Measurements from ENCODE around the gene NHSL2. TPM values are rescaled to one million over a fixed set of nuclear protein-coding genes. Genes with fewer than 3 reads are reported as not detected.
"Not testable (repeated sequence)": the region's sequence is repeated elsewhere in the genome, so short reads cannot be mapped to it uniquely, and the experiment has no call there.

Gene NHSL2
- total RNA-seq = 10 to 100 TPM in 1 of 2 donors, 1 to 10 TPM in 1; 9.2 to 15.3 TPM
- polyA plus RNA-seq (ENCODE audit: insufficient read length in 6 of 6) = 10 to 100 TPM in 2 of 6 donors, 1 to 10 TPM in 4; 7.0 to 11.1 (median 9.1) TPM
- long read RNA-seq, donor 1 = 0 reads
- long read RNA-seq, donor 2 = 0 reads
- long read RNA-seq, donor 3 = 0 reads
- long read RNA-seq, donor 4, partial matches to known transcripts = 0 of 2 reads
- long read RNA-seq, donor 4, other reads (novel, unspliced or antisense) = 2 of 2 reads
- long read RNA-seq, donor 5, partial matches to known transcripts = 5 of 5 reads
- long read RNA-seq, donor 5, other reads (novel, unspliced or antisense) = 0 of 5 reads
- long read RNA-seq, donor 6 = 0 reads
- long read RNA-seq, donor 7 = 0 reads
- long read RNA-seq, donor 8 = 0 reads
- long read RNA-seq, donor 9 = 0 reads
- long read RNA-seq, donor 10, partial matches to known transcripts = 0 of 3 reads
- long read RNA-seq, donor 10, other reads (novel, unspliced or antisense) = 3 of 3 reads
- long read RNA-seq, donor 11, partial matches to known transcripts = 46 of 46 reads
- long read RNA-seq, donor 11, other reads (novel, unspliced or antisense) = 0 of 46 reads
- long read RNA-seq, donor 12 = 0 reads

DNA sequence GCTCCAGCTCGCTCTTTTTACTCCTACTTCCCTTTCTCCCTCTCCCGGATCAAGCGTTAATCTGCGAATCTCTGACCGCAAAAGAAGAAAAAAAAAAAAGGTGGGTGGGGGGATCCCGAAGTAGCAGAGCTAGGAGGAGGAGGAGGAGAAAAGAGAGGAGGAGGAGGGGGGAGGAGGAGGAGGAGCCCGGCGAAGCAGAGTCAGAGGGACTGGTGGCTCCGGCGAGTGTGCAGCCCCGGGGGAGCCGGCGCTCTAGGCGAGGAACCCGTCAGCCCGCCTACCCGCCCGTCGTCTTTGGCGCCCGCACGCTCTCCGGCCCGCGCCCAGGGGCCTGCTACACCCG, at the start of gene NHSL2:
Gene NHSL2, plus strand, starts transcription at position 203 of the 343 bp plus-strand sequence.
- peak; percentile 32 for ATAC-seq
- no peaks in the 10 kb centered on the region for H3K9me3 ChIP-seq
- H3K4me3 ChIP-seq = peak within 1 kb of the TSS; percentile 25 to 33
- no peak for DNase-seq
- intact Hi-C loops (cut with DNase I) = no loop called here
- H3K27me3 ChIP-seq = peaks cover 38 to 51% of the 10 kb centered on the region in 2 donors
- H3K27ac ChIP-seq = peak within 1 kb of the TSS in 1 of 2 donors; percentile 44
- H3K4me1 ChIP-seq = no peaks in the 10 kb centered on the region
- H3K36me3 ChIP-seq = no peaks in the 10 kb centered on the region
- TF ChIP-seq, protein P1, sequence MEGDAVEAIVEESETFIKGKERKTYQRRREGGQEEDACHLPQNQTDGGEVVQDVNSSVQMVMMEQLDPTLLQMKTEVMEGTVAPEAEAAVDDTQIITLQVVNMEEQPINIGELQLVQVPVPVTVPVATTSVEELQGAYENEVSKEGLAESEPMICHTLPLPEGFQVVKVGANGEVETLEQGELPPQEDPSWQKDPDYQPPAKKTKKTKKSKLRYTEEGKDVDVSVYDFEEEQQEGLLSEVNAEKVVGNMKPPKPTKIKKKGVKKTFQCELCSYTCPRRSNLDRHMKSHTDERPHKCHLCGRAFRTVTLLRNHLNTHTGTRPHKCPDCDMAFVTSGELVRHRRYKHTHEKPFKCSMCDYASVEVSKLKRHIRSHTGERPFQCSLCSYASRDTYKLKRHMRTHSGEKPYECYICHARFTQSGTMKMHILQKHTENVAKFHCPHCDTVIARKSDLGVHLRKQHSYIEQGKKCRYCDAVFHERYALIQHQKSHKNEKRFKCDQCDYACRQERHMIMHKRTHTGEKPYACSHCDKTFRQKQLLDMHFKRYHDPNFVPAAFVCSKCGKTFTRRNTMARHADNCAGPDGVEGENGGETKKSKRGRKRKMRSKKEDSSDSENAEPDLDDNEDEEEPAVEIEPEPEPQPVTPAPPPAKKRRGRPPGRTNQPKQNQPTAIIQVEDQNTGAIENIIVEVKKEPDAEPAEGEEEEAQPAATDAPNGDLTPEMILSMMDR (IDR thresholded peaks at IDR 0.05) = no peak

DNA sequence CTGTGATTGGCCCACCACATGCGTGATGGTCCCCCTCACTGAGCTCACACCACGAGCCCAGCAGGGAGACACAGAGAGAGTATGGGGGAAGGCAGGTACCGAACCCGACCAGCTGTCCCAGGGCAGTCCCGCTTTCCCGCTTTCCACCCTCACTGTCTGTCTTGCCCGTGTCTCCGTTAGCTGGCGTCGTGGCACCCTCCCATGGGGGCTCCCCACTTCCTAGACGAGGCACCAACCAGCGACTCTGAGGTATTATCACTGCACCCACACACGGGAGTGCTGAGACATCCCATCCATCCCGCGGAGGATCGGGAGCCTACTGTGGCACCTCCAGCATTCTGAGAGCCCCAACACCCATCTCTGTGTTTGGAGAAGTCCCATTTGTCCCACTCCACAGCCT, 43.0 kb upstream of the NHSL2 start:
- intact Hi-C loops (cut with DNase I) = no loop called here
- Histone ChIP-seq H3K36me3 (no peaks in the 10 kb centered on the region), H3K4me3 (no peak overlapping the region), H3K27ac (no peak overlapping the region), H3K9me3 (no peaks in the 10 kb centered on the region), H3K27me3 (no peaks in the 10 kb centered on the region), H3K4me1 (no peaks in the 10 kb centered on the region)
- TF ChIP-seq, protein P1 (IDR thresholded peaks at IDR 0.05) = no peak
- no peak for DNase-seq
- no peak for ATAC-seq

DNA sequence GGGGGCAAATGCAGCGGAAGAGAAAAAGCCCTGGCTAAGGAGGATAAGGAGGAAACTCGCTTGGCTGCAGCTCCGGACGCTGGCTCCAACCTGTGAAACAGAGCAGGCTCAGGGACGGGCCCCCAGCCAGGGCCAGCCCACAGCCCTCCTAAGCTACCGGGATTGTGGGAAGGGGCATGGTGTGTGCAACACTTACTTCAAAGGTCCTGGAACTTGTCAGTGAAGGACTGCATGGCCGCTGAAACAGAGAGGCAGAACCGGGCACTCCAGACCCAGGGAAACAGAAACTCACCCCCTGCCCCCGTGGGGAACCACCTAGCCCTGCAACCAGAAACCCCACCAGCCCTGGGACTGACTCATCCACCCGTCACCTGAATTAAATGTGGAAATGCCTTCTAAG, 41.1 kb upstream of the NHSL2 start:
- H3K9me3 ChIP-seq; H3K4me3 ChIP-seq; intact Hi-C loops (cut with DNase I); H3K36me3 ChIP-seq; H3K27me3 ChIP-seq; DNase-seq; H3K27ac ChIP-seq; H3K4me1 ChIP-seq; ATAC-seq: not testable (repeated sequence)

DNA sequence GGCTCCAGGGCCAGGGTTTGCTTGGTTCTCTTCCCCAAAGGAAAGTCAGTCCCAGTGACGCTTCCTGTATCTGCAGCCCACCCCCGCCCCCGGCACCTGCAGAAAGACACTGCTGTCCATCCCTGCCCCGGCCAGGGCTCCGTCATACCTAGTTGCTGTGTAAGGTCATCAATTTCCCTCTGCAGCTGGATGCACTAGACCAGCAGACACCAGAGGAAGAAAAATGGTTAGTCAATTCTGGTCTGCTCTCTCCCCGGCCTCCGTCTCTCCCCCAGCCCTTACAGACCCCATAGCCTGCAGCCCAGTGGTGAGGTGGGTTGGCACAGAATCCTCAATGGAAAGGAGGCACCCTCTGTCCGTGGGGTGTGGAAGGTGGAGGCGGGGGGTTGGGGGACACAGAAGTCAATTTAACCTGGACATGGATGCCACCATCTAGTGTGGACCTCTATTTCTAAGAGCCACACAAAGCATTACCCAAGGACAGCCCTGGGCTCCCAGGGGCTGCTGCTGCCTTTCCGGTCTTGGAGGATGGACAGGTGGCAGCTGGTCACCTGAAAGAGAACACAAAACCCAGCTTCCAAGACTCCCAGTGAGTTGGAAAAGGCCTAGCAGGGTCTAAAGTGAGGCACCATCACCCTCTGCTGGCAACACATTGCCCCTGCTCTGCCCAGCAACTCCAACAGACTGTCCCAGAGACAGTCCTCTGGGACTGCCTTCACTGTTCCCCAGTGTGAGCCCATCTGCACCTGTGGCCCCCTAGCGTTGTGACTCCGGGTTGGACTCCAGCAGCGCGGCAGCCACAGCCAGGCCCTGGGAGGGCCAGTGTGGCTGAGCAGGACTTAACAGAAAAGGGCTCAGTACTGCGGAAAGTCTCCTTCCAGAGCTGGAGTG, 40.2 kb upstream of the NHSL2 start:
- intact Hi-C loops (cut with DNase I) = no loop called here
- H3K4me1 ChIP-seq = no peaks in the 10 kb centered on the region
- ATAC-seq = peak; percentile 54
- H3K9me3 ChIP-seq = no peaks in the 10 kb centered on the region
- peak in 1 of 4 donors; percentile 2 for DNase-seq
- no peak overlapping the region for H3K27ac ChIP-seq
- TF ChIP-seq, protein P1 (IDR thresholded peaks at IDR 0.05) = no peak
- H3K36me3 ChIP-seq = no peaks in the 10 kb centered on the region
- H3K27me3 ChIP-seq = no peaks in the 10 kb centered on the region
- no peak overlapping the region for H3K4me3 ChIP-seq

DNA sequence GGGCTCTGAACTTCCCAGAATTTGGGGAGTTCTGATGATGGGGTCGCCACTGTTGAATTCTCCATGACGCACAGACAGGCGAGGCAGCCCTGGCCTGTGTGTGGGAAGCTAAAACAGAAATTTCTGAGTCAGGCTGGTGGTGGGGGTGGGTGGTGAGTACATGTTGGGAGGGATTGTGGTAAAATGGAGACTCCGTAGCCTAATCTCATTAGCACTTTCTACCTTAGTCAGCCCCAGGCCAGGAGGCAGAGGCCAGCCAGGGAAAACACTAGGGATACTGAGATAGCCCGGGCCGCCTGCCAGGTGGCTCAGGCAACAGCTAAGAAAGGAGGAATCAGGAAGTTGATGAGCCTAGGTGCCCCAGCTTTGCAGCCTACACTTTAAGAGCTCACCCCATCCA, 39.3 kb upstream of the NHSL2 start:
- intact Hi-C loops (cut with DNase I) = no loop called here
- peak; percentile 26 for ATAC-seq

More for the DNA sequence above, 39.3 kb upstream of the NHSL2 start:
- Histone ChIP-seq H3K4me1 (no peaks in the 10 kb centered on the region), H3K36me3 (no peaks in the 10 kb centered on the region), H3K27me3 (no peaks in the 10 kb centered on the region), H3K4me3 (no peak overlapping the region), H3K9me3 (no peaks in the 10 kb centered on the region), H3K27ac (no peak overlapping the region)
- TF ChIP-seq, protein P1 (IDR thresholded peaks at IDR 0.05) = no peak
- DNase-seq = no peak

Data from left lung (tissue), 14 donors.